HG02678 (cell line): ENCODE measurements around the gene ZFYVE28.

Experiments used
- ATAC-seq: cut with Tn5 transposase; IDR thresholded peaks from one replicate; pipeline ENCODE4 v1.9.1; 2021; ENCODE audit warnings: mild to moderate bottlenecking, moderate library complexity; ENCODE audit not compliant: unreplicated experiment

Gene ZFYVE28

GRCh38 chr4:2354760-2355159, 63.7 kb downstream of the ZFYVE28 start:
- ATAC-seq: no peak

GRCh38 chr4:2354118-2354517, 64.3 kb downstream of the ZFYVE28 start:
- no peak for ATAC-seq

- no peak for ATAC-seq
Measured at GRCh38 chr4:2353222-2354107, 65.0 kb downstream of the ZFYVE28 start.

GRCh38 chr4:2352729-2353221, 65.7 kb downstream of the ZFYVE28 start:
- no peak for ATAC-seq

GRCh38 chr4:2352171-2352570, 66.3 kb downstream of the ZFYVE28 start:
- no peak for ATAC-seq

GRCh38 chr4:2350982-2351381, 67.5 kb downstream of the ZFYVE28 start:
- ATAC-seq: no peak

- ATAC-seq: no peak
Measured at GRCh38 chr4:2348786-2349185, 69.7 kb downstream of the ZFYVE28 start.

GRCh38 chr4:2347190-2347589, 71.3 kb downstream of the ZFYVE28 start:
- ATAC-seq: no peak

GRCh38 chr4:2343476-2343875, 75.0 kb downstream of the ZFYVE28 start:
- no peak for ATAC-seq

GRCh38 chr4:2341911-2342652, 76.4 kb downstream of the ZFYVE28 start:
- no peak for ATAC-seq

- ATAC-seq: no peak
Measured at GRCh38 chr4:2341261-2341841, 77.1 kb downstream of the ZFYVE28 start.

GRCh38 chr4:2340272-2341061, 78.0 kb downstream of the ZFYVE28 start:
- ATAC-seq: no peak

GRCh38 chr4:2339458-2340271, 78.8 kb downstream of the ZFYVE28 start:
- ATAC-seq: no peak

GRCh38 chr4:2338754-2339457, 79.5 kb downstream of the ZFYVE28 start:
- ATAC-seq: no peak

GRCh38 chr4:2337896-2338295, 80.5 kb downstream of the ZFYVE28 start:
- no peak for ATAC-seq

GRCh38 chr4:2337131-2337723, 81.2 kb downstream of the ZFYVE28 start:
- ATAC-seq: no peak

- no peak for ATAC-seq
Measured at GRCh38 chr4:2336659-2337058, 81.8 kb downstream of the ZFYVE28 start.

- ATAC-seq: no peak
Measured at GRCh38 chr4:2335729-2336101, 82.7 kb downstream of the ZFYVE28 start.
